HG02970 (cell line): ENCODE results near the gene NT5C3A.
"Not testable (repeated sequence)": the region's sequence is repeated elsewhere in the genome, so short reads cannot be mapped to it uniquely, and the experiment has no call there.

Source experiments
- ATAC-seq: cut with Tn5 transposase; IDR thresholded peaks from one replicate; pipeline ENCODE4 v1.9.1; 2021; ENCODE audit warnings: mild to moderate bottlenecking, moderate library complexity, moderate number of reproducible peaks; ENCODE audit not compliant: unreplicated experiment, low FRiP score

Gene NT5C3A

GRCh38 chr7:33062023-33062781, at the start of gene NT5C3A:
Gene NT5C3A (minus strand): TSS chr7:33062776. CDS start chr7:33062705, 71 bp downstream.
- ATAC-seq: peak; percentile 45

- no peak for ATAC-seq
Observed at GRCh38 chr7:33111614-33112013, 49.0 kb upstream of the NT5C3A start.

GRCh38 chr7:33109758-33110238, 47.2 kb upstream of the NT5C3A start:
- no peak for ATAC-seq

GRCh38 chr7:33109005-33109757, 46.6 kb upstream of the NT5C3A start, which contains the start of gene RP9:
Gene RP9 (minus strand): TSS chr7:33109404. CDS start chr7:33109372, 32 bp downstream.
- peak; percentile 87 for ATAC-seq

GRCh38 chr7:33108554-33109004, 46.0 kb upstream of the NT5C3A start:
- ATAC-seq: peak; percentile 20

GRCh38 chr7:33107136-33108066, 44.8 kb upstream of the NT5C3A start:
- ATAC-seq: no peak

GRCh38 chr7:33101906-33102305, 39.3 kb upstream of the NT5C3A start:
- ATAC-seq: no peak

GRCh38 chr7:33100770-33101169, 38.2 kb upstream of the NT5C3A start:
- no peak for ATAC-seq

- no peak for ATAC-seq
Observed at GRCh38 chr7:33099154-33099940, 36.8 kb upstream of the NT5C3A start.

- not testable (repeated sequence) for ATAC-seq
Observed at GRCh38 chr7:33094745-33095275, 32.2 kb upstream of the NT5C3A start.

GRCh38 chr7:33093266-33093665, 30.7 kb upstream of the NT5C3A start:
- no peak for ATAC-seq

- no peak for ATAC-seq
Observed at GRCh38 chr7:33091641-33092191, 29.1 kb upstream of the NT5C3A start.

- no peak for ATAC-seq
Observed at GRCh38 chr7:33091111-33091531, 28.5 kb upstream of the NT5C3A start.

GRCh38 chr7:33089142-33089541, 26.6 kb upstream of the NT5C3A start:
- ATAC-seq: no peak

GRCh38 chr7:33087858-33088257, 25.3 kb upstream of the NT5C3A start:
- ATAC-seq: no peak

GRCh38 chr7:33087356-33087755, 24.8 kb upstream of the NT5C3A start:
- no peak for ATAC-seq

GRCh38 chr7:33079763-33080690, 17.5 kb upstream of the NT5C3A start:
- ATAC-seq: no peak

- no peak for ATAC-seq
Observed at GRCh38 chr7:33079096-33079495, 16.5 kb upstream of the NT5C3A start.
